22Rv1 (cell line): ENCODE results near the gene CUTC.

ENCODE experiments used
- H3K27ac ChIP-seq: fragments of 450-650 bp; 2 replicates; pipeline ENCODE4 v1.5.1; 2017
- ZFX ChIP-seq: fragments of 450-650 bp; IDR thresholded peaks from 2 replicates; pipeline ENCODE4 v1.6.1; 2017; ENCODE audit warnings: antibody characterized with exemption, borderline replicate concordance
- TF ChIP-seq, protein P1 (sequence below): fragments of 450-650 bp; IDR thresholded peaks from 2 replicates; pipeline ENCODE4 v1.5.1; 2017; ENCODE audit warnings: mild to moderate bottlenecking

CUTC gene

DNA sequence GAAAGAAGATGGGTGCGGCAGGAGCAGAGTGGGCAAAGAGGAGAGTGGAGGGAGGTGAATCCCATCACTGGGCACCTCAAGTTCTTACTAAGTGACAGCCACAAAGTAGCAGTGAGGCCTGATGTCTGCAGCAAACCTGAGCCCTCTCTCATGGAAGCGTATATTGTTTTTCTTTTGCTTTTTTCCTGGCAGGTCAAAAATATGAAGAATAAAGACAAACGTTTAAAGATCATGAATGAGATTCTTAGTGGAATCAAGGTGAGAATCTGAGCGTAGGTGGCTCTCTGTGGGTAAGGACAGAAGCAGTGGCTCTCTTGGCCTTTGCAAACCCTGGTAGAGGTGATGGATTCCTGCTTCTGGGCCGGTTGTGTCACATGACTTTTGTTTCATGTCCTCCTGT is 73.2 kb downstream of the CUTC start:
- TF ChIP-seq, protein P1, sequence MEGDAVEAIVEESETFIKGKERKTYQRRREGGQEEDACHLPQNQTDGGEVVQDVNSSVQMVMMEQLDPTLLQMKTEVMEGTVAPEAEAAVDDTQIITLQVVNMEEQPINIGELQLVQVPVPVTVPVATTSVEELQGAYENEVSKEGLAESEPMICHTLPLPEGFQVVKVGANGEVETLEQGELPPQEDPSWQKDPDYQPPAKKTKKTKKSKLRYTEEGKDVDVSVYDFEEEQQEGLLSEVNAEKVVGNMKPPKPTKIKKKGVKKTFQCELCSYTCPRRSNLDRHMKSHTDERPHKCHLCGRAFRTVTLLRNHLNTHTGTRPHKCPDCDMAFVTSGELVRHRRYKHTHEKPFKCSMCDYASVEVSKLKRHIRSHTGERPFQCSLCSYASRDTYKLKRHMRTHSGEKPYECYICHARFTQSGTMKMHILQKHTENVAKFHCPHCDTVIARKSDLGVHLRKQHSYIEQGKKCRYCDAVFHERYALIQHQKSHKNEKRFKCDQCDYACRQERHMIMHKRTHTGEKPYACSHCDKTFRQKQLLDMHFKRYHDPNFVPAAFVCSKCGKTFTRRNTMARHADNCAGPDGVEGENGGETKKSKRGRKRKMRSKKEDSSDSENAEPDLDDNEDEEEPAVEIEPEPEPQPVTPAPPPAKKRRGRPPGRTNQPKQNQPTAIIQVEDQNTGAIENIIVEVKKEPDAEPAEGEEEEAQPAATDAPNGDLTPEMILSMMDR = no peak
- no peak for TF ChIP-seq ZFX
- H3K27ac ChIP-seq = no peak overlapping the region
